HG02610 (cell line): ENCODE results near the gene CHD1.

Experiments used
- ATAC-seq: cut with Tn5 transposase; IDR thresholded peaks from one replicate; pipeline ENCODE4 v1.9.1; 2021; ENCODE audit warnings: mild to moderate bottlenecking, moderate library complexity; ENCODE audit not compliant: unreplicated experiment

CHD1 gene

DNA sequence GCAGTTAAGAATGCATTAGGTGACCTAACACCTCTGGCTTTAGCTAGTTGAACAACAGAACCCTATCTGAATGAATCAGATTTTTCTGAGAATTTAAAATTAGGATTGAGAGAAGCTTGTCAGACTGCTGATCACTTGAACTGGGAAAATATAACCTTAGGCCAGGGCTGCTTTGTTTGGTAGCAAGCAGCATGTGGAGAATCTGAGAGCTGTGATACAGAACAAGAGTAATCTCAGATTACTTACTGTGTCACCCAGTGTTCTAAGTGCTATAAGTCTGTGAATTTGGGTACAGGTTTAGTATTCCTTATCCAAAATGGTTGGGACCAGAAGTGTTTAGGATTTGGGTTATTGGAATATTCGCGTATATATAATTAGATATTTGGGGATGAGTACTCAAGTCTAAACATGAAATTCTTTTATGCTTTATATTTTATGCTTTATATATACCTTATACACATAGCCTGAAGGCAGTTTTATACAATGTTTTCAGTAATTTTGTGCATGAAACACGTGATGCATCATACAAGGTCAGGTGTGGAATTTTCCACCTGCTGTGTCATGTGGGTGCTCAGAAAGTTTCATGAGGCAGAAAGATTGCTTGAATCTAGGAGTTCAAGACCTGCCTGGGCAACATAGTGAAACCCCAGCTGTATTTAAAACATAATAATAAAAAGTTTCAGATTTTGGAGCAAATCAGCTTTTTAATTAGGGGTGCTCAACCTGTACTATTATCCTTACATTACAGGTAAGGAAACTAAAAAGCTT, 8.3 kb upstream of the CHD1 start:
- ATAC-seq = no peak

DNA sequence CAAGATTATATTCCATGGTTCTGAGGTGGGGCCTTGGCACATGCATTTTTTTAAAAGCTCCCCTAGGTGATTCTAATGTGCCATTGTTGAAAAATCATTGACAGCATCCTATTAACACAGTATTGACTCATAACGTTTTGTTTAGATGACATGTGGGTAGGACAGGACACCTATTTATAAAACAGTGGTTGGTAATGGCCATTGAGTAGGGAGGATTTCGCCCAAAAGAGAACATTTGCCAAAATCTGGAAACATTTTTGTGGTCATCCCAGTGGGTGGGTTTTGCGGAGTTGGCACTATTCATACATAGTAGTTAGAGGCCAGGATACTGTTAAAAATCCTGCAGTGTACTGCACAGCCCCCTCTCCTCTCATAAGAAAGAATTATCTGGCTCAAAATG, 6.4 kb upstream of the CHD1 start:
- no peak for ATAC-seq

DNA sequence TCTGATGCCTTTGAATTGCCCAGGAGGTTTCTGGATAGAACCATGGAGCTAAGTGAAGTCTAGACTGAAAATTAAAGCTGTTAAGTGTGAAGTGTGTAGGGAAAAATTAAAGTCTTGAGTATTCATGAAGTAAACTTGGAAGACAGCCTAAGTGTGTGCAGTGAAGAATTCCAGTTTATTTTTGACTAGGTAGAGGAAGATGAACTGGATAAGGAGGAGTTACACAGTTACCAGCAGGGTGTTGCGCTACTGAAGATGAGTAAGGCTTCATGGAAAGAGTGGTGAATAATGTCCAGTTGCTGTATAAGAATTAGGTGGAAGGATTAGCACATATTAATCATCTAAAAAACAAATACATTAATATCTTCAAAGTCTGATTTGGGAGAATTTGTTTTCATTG, 5.7 kb upstream of the CHD1 start:
- ATAC-seq = no peak

DNA sequence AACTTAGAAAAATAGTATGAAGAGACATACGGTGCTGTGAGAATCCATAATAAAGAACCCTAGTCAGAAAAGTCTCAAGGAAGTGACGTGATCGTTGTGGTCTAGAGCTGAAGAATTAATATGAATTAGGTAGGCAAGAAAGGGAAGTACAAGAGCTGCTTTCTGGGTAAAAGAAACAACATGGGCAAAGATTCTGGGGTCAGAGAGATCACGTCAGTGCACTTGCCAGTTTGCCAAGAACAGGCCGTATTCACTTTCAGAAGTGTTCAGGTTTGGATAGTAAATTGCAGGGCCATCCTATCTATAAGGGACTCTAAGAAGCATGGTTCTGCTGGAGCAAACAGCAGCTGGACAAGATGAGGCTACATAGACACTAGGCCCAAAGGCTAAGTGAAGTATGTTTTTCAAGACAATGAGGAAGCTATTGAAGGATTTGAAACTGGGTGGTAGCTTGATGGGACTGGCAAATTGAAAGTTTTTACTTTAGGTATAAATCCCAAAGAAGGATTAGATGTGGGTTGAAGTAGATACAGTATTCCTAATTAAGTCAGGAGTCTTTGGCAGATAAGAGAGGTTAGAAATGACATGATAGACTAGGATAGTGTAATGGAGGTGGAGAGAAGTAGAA, 4.8 kb upstream of the CHD1 start:
- ATAC-seq = peak; percentile 24

DNA sequence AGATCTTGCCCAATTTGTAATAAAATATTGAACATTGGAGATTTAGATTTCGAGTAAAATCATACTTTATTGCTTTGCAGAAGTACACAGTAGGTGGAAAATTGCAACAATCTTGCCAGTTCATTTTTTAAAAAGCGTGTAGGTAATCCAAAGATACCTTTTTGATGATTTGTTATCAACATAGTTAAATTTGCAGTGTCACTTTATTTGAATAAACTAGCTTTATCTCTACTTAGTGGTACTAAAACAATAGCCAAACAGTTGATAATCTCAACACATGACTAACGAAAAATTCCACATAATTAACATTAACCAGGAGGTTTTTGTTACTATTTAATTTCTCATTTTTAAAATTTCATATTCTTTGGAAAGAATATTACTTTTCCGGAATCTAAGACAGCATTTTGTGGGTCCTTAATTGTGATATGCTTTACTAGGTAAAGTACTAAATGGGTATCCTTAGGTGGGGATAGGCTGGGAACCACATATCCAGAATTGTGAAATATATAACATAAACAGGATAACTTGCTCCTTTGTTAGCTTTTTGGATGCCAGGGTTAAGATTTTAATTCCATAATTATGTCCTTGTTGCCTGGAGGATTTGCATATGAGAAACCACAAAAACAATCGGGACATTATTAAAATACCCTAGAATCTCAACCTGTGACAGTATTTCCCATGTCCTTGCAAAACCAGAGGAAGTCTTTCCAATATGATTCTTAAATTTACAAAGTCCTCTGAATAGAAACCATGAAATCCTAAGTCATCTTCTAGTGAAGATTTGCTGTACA, 2.4 kb upstream of the CHD1 start:
- no peak for ATAC-seq

DNA sequence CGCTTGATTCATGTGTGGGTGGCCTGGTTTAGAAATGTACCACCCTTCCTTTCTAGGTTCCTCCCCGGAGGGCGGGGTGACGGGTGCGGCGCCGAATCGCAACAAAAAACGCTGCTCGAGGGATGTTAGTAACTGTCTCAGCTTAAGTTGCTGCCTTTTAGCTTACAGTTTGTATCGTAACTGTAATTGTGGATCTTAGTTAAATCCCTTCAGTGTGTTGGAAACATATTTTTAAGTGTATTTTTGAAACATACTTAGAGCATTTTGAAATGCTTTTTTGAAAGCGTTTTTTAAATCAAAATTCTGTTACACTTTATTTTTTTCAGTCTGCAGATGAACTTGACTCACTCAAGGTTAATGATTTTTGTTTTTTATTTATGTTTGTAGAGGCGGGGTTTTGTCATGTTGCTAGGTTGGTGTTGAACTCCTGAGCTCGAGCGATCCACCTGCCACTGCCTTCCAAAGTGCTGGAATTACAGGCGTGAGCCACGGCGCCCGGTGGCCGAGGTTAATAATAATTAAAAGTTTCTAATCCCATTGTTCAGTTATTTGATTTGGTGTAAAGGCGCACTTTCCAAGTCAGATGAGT, 997 bp upstream of the CHD1 start:
- ATAC-seq = no peak

DNA sequence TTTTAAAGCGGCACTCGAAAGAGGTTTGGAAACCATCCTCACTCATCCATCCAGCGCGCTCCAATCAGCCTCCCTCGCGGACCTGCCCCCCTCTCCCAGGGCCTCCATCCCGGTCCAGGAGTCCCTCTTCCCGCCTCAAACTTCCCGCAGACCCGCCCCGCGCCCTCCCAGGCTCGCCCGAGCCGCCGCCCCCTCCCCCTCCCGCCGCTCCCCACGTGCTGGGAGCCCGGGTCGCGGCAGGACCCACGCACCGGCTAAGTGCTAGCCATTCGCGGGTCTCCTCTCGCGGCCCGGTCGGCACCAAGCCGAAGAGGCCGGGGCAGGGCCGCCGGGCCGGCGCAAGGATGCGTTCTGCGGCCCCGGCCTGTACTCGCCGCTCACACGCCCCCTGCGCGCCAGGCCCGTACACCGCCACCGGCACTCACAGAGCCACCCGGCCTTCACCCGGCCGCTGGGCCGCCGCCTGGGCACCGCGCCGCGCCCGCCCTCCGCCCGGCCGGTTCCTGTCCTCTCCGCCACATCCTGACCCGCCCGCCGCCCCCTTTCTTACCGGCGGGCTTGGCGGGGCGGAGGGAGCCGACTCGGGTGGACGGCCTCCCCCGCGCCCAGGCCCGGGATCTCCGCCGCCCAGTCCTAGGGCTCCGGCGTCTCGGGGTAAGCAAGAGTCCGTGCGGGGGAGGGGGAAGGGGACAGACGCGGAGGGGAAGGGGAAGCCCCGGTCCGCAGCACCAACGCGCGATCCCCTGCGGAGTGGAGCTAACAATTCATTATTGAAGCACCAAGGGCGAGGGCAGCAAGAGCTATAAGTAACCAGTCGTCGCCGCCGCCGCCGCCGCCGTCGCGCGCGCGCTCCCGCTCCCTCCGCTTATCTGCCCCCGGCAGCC, 576 bp downstream of the CHD1 start:
- peak; percentile 26 for ATAC-seq

DNA sequence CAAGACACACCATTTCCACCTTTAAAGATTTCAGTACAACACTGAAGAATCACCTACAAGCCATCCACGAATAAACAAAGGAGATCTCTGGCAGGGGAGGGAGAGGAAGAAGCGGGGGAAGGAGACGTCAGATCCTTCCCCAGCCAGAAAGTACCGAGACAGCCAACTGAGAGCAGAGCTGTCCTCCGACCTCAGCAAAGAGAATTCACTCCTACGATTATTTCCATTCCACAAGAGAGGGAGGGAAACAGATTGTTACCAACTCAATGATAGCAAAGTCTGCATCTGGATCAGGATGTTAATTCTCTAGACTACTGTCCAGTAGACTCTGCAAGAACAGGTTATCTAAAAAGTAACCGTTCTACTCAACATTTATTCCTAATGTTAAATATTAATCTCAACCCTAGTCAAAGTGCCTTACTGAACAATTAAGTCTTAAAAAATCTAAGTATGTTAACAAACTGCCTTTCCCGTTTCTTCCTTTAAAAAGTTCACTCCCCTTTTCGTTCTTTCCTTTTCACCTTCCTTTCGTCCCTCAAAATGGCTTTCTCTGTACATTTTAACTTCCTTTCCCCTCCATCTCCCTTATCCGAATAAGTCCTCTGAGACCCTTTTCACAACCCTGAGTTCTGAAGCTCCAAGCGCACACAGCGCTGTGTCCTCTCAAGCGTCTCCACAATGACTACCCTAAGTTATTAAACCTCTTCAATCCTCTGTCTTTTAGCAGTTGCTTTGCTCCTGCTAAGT, 1.4 kb downstream of the CHD1 start:
- ATAC-seq = peak; percentile 22

DNA sequence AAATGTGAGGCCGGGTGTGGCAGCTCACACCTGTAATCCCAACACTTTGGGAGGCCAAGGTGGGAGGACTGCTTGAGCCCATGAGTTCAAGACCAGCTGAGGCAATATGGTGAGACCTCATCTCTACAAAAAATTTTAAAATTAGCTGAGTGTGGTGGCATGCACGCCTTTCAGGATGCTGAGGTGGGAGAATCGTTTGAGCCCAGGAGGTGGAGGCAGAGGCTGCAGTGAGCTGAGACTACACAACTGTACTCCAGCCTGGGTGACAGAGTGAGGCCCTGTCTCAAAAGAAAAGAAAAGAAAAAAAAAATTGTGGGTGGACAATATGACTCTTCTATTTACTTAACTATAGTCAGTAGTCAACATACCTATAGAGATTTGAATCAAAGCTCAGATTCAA, 4.8 kb downstream of the CHD1 start:
- no peak for ATAC-seq

DNA sequence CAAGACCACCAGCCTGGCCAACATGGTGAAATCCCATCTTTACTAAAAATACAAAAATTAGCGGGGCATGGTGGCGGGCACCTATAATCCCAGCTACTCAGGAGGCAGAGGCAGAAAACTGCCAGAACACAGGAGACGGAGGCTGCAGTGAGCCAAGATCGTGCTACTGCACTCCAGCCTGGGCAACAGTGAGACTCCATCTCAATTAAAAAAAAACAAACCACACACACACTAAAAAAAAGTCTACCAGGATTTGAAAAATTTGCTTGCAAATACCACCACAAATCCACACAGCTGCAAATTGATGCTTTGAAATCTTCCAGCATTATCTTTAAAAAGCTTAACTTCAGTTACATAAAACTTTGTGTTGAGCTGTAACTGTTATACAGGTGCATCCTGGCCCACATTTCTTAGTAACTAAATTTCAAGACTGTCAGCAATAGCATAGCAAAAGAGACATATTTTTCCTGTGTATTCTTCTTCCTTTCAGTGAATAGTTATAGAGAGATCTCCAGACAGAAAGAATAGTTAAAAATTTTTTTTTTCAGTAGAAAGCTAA, 6.8 kb downstream of the CHD1 start:
- no peak for ATAC-seq

DNA sequence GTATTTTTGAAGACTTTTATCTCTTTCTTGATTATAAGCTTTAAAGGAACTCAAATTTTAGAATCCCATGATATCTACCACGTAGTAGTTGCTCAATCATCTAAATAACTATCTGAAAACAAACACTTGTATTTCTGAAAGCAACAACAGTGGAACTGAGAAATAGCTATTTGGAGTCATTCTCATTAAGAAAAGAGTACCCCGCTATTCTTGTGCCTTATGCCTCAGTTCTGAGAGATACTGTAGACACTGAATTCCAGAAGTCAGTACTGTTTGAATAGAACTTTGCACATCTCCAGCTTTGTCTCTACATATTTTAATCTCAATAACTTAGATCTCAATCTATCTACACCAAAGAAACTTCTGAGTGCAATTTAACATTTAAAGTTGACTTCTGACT, 11.4 kb downstream of the CHD1 start:
- no peak for ATAC-seq

DNA sequence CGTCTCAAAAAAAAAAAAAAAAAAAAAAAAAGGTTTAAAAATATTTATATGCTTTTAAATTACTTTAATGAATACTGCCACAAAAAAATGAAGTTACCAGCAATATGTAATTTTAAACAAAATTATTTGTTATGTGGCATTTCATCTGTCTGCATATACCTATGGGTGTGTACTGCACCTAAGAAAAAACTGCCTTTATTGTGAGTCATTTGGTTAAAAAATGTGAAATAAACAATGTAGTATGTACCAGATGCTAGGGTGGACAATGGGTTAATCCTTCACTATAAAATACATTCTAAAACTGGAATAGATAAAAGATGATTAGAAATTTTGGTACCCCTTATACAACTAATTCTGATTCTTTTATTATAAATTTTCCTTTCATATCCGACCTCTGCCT, 12.3 kb downstream of the CHD1 start:
- ATAC-seq = no peak

DNA sequence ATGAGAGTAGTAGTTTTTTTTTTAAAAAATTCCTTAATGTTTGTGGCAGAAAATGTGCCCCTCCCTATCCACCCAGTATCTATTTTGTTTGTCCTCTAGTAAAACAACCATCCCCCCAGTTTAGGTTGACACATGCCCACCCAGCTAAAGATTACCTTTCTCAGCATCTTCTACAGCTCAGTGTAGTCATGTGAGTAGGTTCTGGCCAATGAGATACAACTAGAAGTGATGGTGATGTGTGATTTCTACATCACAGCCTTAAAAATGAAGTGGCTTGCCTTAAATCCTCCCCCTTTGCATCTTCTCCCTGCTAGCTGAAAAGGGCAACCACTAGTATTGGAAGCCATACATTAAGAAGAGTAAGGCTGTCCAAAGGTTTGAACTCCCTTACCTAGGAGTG, 14.9 kb downstream of the CHD1 start:
- ATAC-seq = no peak

DNA sequence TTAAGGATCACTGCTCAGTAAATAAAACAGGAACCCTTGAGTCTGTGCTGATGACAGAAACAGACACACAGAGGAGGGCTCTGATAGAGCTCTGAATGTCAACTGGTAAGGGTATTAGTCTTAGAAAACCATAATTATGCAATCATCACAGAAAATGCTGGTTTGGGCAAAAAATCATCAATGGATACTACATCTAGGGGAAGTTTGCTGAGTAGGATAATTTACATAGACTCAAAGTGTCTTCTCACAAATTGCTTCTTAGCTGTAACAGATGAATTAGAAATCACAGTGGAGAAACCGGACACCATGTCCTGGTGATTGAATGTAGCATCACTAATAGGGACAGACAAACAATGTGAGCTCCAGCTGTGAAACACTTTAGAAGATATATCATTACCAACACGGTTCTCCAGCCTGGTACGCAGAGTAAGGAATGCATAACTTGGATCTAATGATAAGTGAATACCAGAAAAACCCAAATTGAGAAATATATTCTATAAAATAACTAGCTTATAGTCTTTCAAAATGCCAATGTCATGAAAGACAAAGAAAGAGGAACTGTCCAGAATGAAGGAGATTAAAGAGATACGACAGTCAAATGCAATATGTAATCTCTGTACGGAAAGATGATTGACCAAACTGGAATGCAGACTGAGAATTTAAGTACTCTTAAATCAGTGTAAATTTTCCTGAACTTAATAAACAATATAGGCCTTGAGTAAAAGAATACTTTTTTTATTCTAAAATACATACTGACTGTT, 17.3 kb downstream of the CHD1 start:
- ATAC-seq = peak; percentile 42

DNA sequence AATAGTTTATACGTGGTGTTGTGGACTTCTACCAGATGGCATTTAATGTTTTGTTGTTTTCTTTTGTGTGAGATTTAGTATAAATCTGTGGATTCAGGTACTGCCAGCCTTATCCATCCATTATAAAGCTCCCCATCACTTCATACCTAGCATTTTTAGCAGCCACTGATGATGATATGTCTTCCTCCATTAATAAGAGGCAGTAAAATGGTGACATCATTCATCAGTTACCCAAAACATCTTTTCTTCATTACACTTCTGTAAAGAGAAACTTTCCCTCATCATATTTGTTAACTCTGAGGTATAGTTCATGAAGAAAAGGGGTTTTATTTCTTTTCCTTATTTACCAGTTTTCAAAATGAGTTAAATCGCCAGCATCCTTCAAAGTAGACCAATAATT, 19.4 kb downstream of the CHD1 start:
- ATAC-seq = no peak

DNA sequence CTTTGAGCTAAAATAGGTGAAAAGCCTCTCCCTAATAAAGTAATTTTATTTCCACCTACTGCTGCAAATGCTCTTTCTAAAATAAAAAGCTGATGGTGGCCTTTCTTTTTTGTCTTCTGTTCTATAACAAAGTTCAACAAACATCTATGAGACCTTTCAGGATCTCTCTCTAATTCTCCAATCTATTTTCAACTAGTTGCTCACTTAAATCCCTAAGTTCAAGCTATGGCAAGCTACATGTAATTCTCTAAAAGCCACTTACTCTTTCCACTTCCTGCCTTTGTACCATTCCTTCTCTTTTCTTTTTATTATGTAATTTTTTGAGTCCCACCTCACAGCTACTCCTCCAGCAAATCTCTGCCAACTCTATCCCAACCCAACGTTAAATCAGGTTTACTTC, 20.9 kb downstream of the CHD1 start:
- ATAC-seq = no peak

DNA sequence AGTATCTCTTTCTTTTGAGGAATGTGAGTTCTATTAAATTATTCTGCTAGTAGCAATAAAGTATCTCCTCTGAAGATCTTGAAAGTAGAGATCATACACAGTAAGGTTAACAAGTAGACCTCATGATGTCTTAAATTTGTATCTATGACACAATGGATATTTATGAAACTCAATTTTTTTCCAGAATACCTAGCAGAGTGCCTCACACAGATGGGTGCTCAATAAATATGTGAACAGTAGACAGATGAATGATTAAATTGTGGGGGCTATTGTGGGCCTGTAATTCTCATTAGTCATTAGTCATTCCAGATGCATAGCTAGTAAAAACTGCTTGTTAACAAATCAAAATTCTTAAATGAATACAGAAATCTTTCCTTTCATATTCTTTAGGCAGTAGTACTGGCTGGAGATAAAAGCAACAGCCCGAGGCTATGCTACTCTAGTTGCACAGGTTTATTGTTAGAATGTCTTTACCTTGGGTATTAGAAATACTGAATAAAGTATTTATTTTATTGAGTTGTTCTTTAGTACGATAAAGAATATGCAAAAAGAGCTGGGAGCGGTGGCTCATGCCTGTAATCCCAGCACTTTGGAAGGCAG, 22.0 kb downstream of the CHD1 start:
- no peak for ATAC-seq

DNA sequence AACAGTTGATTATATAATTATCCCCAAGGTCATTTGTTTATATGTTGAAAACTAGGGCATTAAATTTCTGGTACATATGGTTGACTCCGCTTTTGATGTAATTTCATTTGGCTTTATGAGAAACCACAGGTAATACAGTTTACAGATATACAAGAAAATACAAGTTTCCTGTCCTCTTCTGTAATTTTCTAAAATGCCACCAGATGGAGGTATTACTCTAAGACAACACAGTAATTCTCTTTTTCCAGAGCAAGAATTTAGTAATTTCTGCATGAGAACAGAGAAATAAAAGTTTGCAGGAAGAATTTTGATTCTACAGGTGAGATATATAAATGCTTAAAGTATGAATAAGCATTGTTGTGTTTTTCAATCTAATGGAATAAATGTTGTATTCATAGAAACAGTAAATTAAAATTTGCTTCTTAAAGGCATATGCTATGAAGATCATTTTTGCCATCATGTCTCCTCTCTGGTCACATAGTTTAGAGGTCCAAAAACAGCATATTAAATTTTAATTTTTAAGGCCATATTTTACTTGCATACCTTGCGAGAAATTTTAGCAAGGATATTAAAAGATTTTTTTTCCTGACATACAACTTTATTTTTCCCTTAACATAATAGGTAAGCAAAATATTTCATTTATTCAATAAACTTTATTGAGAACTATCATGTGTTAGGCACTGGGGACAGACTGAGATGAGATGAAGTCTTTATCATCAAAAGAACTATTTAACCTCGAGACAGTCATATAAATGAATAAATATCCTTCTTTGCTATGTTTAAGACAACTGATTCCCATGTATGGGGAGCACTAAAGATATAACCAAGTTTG, 22.7 kb downstream of the CHD1 start:
- peak; percentile 54 for ATAC-seq
